Keratinocyte (primary cell): ENCODE data around the gene ZCCHC3.

Experiments
- EZH2 ChIP-seq: IDR thresholded peaks from one replicate; pipeline ENCODE4 v1.6.1; 2012; ENCODE audit warnings: inconsistent platforms, mild to moderate bottlenecking, low read length, moderate library complexity
- TF ChIP-seq, protein P1 (sequence below), 3 experiments: IDR thresholded peaks in 1 of 3; conservative IDR thresholded peaks in 1 of 3; optimal IDR thresholded peaks in 1 of 3; 2 replicates in 2 of 3; 3 replicates in 1 of 3; pipeline versions ENCODE3 to v1.5.1; 2011; ENCODE audit warnings: low read length in 3 of 3, mild to moderate bottlenecking in 3 of 3, moderate library complexity in 2 of 3, control low read depth in 1 of 3, inconsistent platforms in 1 of 3; ENCODE audit not compliant: insufficient read depth in 2 of 3; ENCODE audit errors: extremely low read depth in 1 of 3

DNA sequence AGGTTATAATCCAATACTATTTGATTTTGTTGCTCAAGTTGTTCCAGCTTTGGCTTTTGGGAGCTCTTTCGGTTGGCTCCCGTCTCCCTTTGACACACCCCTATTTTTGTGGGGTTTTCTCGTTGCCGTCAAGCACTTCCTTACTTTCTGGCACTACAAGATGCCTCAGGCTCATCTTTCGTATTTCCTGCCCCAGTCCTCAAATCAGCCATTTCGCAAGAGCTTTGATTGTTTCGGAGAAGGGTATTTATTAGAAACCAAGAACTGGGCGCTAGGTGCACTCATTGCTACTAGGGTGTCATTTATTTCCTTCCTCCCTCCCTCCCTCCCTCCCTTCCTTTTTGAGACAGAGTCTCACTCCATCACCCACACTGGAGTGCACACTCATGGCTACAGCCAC is 14.7 kb downstream of the ZCCHC3 start:
- TF ChIP-seq, protein P1, sequence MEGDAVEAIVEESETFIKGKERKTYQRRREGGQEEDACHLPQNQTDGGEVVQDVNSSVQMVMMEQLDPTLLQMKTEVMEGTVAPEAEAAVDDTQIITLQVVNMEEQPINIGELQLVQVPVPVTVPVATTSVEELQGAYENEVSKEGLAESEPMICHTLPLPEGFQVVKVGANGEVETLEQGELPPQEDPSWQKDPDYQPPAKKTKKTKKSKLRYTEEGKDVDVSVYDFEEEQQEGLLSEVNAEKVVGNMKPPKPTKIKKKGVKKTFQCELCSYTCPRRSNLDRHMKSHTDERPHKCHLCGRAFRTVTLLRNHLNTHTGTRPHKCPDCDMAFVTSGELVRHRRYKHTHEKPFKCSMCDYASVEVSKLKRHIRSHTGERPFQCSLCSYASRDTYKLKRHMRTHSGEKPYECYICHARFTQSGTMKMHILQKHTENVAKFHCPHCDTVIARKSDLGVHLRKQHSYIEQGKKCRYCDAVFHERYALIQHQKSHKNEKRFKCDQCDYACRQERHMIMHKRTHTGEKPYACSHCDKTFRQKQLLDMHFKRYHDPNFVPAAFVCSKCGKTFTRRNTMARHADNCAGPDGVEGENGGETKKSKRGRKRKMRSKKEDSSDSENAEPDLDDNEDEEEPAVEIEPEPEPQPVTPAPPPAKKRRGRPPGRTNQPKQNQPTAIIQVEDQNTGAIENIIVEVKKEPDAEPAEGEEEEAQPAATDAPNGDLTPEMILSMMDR (optimal IDR thresholded peaks at IDR 0.05 in 1 of 3, IDR thresholded peaks at IDR 0.05 in 1 of 3, conservative IDR thresholded peaks at IDR 0.05 in 1 of 3; ENCODE audit: extremely low read depth in 1 of 3, insufficient read depth in 2 of 3, low read length in 3 of 3), result no peak
- TF ChIP-seq EZH2, result no peak
